Trophoblast cell (in vitro differentiated cells and primary cell): Measurements from ENCODE around the gene A4GNT. TPM values are rescaled to one million over a fixed set of nuclear protein-coding genes. Genes with fewer than 3 reads are reported as not detected.

Experiments
- DNase-seq, 2 donors: peaks; one replicate each; pipeline ENCODE4 v3.0.0-alpha.2; 2016
- H2AFZ ChIP-seq: 2 replicates; pipeline ENCODE4 v1.6.1; 2013; ENCODE audit warnings: low read length, moderate library complexity, mild to moderate bottlenecking; ENCODE audit not compliant: insufficient read depth, poor library complexity
- H2AK5ac ChIP-seq: 2 replicates; pipeline ENCODE4 v1.6.1; 2013; ENCODE audit warnings: mild to moderate bottlenecking, low read length
- H2BK120ac ChIP-seq: 2 replicates; pipeline ENCODE4 v1.6.1; 2013; ENCODE audit warnings: low read length, mild to moderate bottlenecking, moderate library complexity; ENCODE audit not compliant: insufficient read depth, poor library complexity
- H2BK12ac ChIP-seq: 2 replicates; pipeline ENCODE4 v1.6.1; 2013; ENCODE audit warnings: mild to moderate bottlenecking, low read length, moderate library complexity
- H2BK5ac ChIP-seq: 2 replicates; pipeline ENCODE4 v1.6.1; 2013; ENCODE audit warnings: low read length, low read depth, moderate library complexity, mild to moderate bottlenecking; ENCODE audit not compliant: poor library complexity
- H3K14ac ChIP-seq: 2 replicates; pipeline ENCODE4 v1.6.1; 2013; ENCODE audit warnings: mild to moderate bottlenecking, low read length
- H3K18ac ChIP-seq: 2 replicates; pipeline ENCODE4 v1.6.1; 2013; ENCODE audit warnings: mild to moderate bottlenecking, low read length
- H3K23ac ChIP-seq: 2 replicates; pipeline ENCODE4 v1.6.1; 2013; ENCODE audit warnings: low read length
- H3K27ac ChIP-seq: 2 replicates; pipeline ENCODE4 v1.5.1; 2013; ENCODE audit warnings: low read depth, mild to moderate bottlenecking, inconsistent platforms, low read length, moderate library complexity
- H3K27me3 ChIP-seq: 2 replicates; pipeline ENCODE4 v1.6.1; 2013; ENCODE audit warnings: inconsistent platforms, mild to moderate bottlenecking, low read length, moderate library complexity; ENCODE audit not compliant: insufficient read depth
- H3K36me3 ChIP-seq, 2 experiments: 1 replicate in 1 of 2; 2 replicates in 1 of 2; pipeline ENCODE4 v1.6.1; 2013; ENCODE audit warnings: low read length in 2 of 2, mild to moderate bottlenecking in 2 of 2, moderate library complexity in 1 of 2; ENCODE audit not compliant: insufficient read depth in 2 of 2, control insufficient read depth in 1 of 2
- H3K4ac ChIP-seq: 2 replicates; pipeline ENCODE4 v1.6.1; 2013; ENCODE audit warnings: low read depth, mild to moderate bottlenecking, low read length, moderate library complexity
- H3K4me1 ChIP-seq, 2 experiments: 1 replicate in 1 of 2; 2 replicates in 1 of 2; pipeline ENCODE4 v1.6.1; 2013; ENCODE audit warnings: low read length in 2 of 2, mild to moderate bottlenecking in 2 of 2, moderate library complexity in 1 of 2; ENCODE audit not compliant: insufficient read depth in 2 of 2, control insufficient read depth in 1 of 2
- H3K4me2 ChIP-seq: 2 replicates; pipeline ENCODE4 v1.6.1; 2013; ENCODE audit warnings: inconsistent platforms, mild to moderate bottlenecking, low read length, moderate library complexity
- H3K4me3 ChIP-seq: 2 replicates; pipeline ENCODE4 v1.5.1; 2013; ENCODE audit warnings: mild to moderate bottlenecking, low read depth, low read length, inconsistent platforms
- H3K79me1 ChIP-seq: one replicate; pipeline ENCODE4 v1.6.1; 2013; ENCODE audit warnings: low read length
- H3K79me2 ChIP-seq: 2 replicates; pipeline ENCODE4 v1.6.1; 2013; ENCODE audit warnings: low read length, mild to moderate bottlenecking; ENCODE audit not compliant: control insufficient read depth, insufficient read depth, poor library complexity
- H3K9ac ChIP-seq: 2 replicates; pipeline ENCODE4 v1.6.1; 2013; ENCODE audit warnings: mild to moderate bottlenecking, low read length
- H3K9me3 ChIP-seq: 2 replicates; pipeline ENCODE4 v1.6.1; 2013; ENCODE audit warnings: low read depth, mild to moderate bottlenecking, control low read depth, inconsistent platforms, low read length; ENCODE audit not compliant: insufficient read depth
- H4K12ac ChIP-seq: 2 replicates; pipeline ENCODE4 v1.6.1; 2013; ENCODE audit warnings: low read depth, mild to moderate bottlenecking, low read length, moderate library complexity
- H4K8ac ChIP-seq: 2 replicates; pipeline ENCODE4 v1.6.1; 2013; ENCODE audit warnings: low read depth, mild to moderate bottlenecking, low read length, moderate library complexity
- H4K91ac ChIP-seq: one replicate; pipeline ENCODE4 v1.6.1; 2013; ENCODE audit warnings: low read depth, mild to moderate bottlenecking, low read length, moderate library complexity
- whole genome bisulfite sequencing: extraction: QIAGEN DNeasy Blood & Tissue Kit; methylation state at CpG from one replicate; pipeline ENCODE4 v1.1.7; 2013; ENCODE audit warnings: missing lambda C conversion rate; ENCODE audit not compliant: insufficient read length, insufficient coverage; ENCODE audit errors: extremely low coverage; 5-methylcytosine and 5-hydroxymethylcytosine counted together
- polyA plus RNA-seq: library from polyadenylated mRNA; stranded (reverse); fragments of 200-250 nt; gene quantifications from 2 replicates; pipeline ENCODE4 v1.2.3, GENCODE V29; 2013

The A4GNT gene
- polyA plus RNA-seq = not detected in 2 replicates

- H3K14ac ChIP-seq = no peak within 1 kb of the TSS
- H4K8ac ChIP-seq = no peak within 1 kb of the TSS
- no peak within 1 kb of the TSS for H3K9ac ChIP-seq
- H2BK120ac ChIP-seq = no peak within 1 kb of the TSS
- no peak within 1 kb of the TSS for H2AFZ ChIP-seq
- H3K23ac ChIP-seq = no peak within 1 kb of the TSS
- H3K36me3 ChIP-seq = no peaks in the 10 kb centered on the region
- H3K4me3 ChIP-seq = no peak within 1 kb of the TSS
- H3K4me2 ChIP-seq = no peak within 1 kb of the TSS
- no peak within 1 kb of the TSS for H3K18ac ChIP-seq
- H2AK5ac ChIP-seq = no peak within 1 kb of the TSS
- no peak within 1 kb of the TSS for H3K4ac ChIP-seq
- no peaks in the 10 kb centered on the region for H3K27me3 ChIP-seq
- peaks cover 2% of the 10 kb centered on the region for H3K9me3 ChIP-seq
- H3K27ac ChIP-seq = no peak within 1 kb of the TSS
- no peaks in the 10 kb centered on the region for H3K79me1 ChIP-seq
- no peak within 1 kb of the TSS for H4K91ac ChIP-seq
- no peak within 1 kb of the TSS for H4K12ac ChIP-seq
- no peak within 1 kb of the TSS for H2BK5ac ChIP-seq
- WGBS = no CpG with 5 or more reads among the region's 1 CpG
- H3K4me1 ChIP-seq = no peaks in the 10 kb centered on the region
- no peaks in the 10 kb centered on the region for H3K79me2 ChIP-seq
- H2BK12ac ChIP-seq = no peak within 1 kb of the TSS
- no peak for DNase-seq
Measured at GRCh38 chr3:138132239-138132638, at the start of gene A4GNT. A4GNT (minus strand) TSS chr3:138132390; CDS start chr3:138131256, 1,134 bp downstream.

DNA sequence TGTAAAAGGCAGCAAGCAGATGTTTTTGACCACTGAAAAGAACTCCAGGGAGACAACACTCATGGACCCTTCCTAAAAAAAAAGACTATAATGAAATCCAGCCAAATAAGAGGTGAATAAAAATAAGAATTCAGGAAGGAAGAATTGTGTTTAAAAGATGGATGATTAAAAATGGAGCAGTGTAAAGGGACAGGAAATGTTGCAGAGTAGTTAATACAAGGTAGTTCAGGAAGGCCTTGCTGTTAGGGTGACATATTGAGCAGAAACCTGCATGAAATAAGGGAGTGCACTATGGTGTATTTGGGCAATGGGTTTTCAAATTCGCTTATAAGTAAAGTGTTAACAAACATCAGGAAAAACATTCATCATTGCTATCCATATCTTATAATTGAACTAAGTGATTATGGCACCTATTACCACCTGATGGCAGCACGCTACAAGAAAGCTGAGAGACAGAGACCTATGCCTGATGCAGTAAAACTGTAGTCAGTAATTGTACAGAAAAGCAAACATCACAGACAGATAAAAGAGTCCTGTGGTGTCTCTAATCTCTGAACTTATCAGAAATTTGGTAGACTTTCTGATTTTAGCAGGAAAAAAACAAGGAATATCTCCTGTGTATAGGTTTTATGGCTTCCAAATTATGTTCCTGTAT is 48.3 kb upstream of the A4GNT start:
- Histone ChIP-seq H3K79me1 (no peaks in the 10 kb centered on the region), H2AK5ac (no peak overlapping the region), H3K9me3 (no peaks in the 10 kb centered on the region), H3K23ac (no peak overlapping the region), H3K4ac (no peak overlapping the region), H3K14ac (no peak overlapping the region), H3K27ac (no peak overlapping the region), H3K36me3 (no peaks in the 10 kb centered on the region), H3K27me3 (no peaks in the 10 kb centered on the region), H2BK5ac (no peak overlapping the region), H2BK120ac (no peak overlapping the region), H3K79me2 (no peaks in the 10 kb centered on the region), H3K4me3 (no peak overlapping the region), H4K91ac (no peak overlapping the region), H2BK12ac (no peak overlapping the region), H3K9ac (no peak overlapping the region), H3K4me2 (no peak overlapping the region), H3K4me1 (no peaks in the 10 kb centered on the region), H3K18ac (no peak overlapping the region), H2AFZ (no peak overlapping the region), H4K8ac (no peak overlapping the region), H4K12ac (no peak overlapping the region)
- no CpG with 5 or more reads among the region's 2 CpGs for WGBS
- peak; percentile 27 to 47 for DNase-seq

- H3K23ac ChIP-seq = no peak within 1 kb of the TSS
- peak within 1 kb of the TSS; percentile 92 for H2BK5ac ChIP-seq
- peaks cover 4% of the 10 kb centered on the region for H3K79me2 ChIP-seq
- no CpG with 5 or more reads among the region's 38 CpGs for WGBS
- peaks cover 0 to 3% of the 10 kb centered on the region in 2 experiments for H3K4me1 ChIP-seq
- peak within 1 kb of the TSS; percentile 18 for H2BK120ac ChIP-seq
- H3K36me3 ChIP-seq = peaks cover 5 to 6% of the 10 kb centered on the region in 2 experiments
- peak within 1 kb of the TSS; percentile 74 for H3K4me2 ChIP-seq
- peak within 1 kb of the TSS; percentile 96 for H3K4ac ChIP-seq
- H3K4me3 ChIP-seq = peak within 1 kb of the TSS; percentile 82
- H3K9me3 ChIP-seq = no peaks in the 10 kb centered on the region
- peak within 1 kb of the TSS; percentile 73 for H3K9ac ChIP-seq
- H4K8ac ChIP-seq = peak within 1 kb of the TSS; percentile 99
- no peaks in the 10 kb centered on the region for H3K27me3 ChIP-seq
- no peak within 1 kb of the TSS for H2BK12ac ChIP-seq
- H2AK5ac ChIP-seq = no peak within 1 kb of the TSS
- peak within 1 kb of the TSS; percentile 97 for H4K12ac ChIP-seq
- peaks cover 5% of the 10 kb centered on the region for H3K79me1 ChIP-seq
- H2AFZ ChIP-seq = peak within 1 kb of the TSS; percentile 93
- peak within 1 kb of the TSS; percentile 99 for H3K14ac ChIP-seq
- peak within 1 kb of the TSS; percentile 30 for H3K27ac ChIP-seq
- DNase-seq = peak; percentile 75 to 89
- H4K91ac ChIP-seq = peak within 1 kb of the TSS; percentile 98
- peak within 1 kb of the TSS; percentile 94 for H3K18ac ChIP-seq
Measured at GRCh38 chr3:138174421-138175131, 42.4 kb upstream of the A4GNT start, which contains the start of gene DBR1. DBR1 (minus strand) TSS chr3:138174921; CDS start chr3:138174795, 126 bp downstream.

GRCh38 chr3:138173769-138174420 is 41.7 kb upstream of the A4GNT start:
- DNase-seq = peak in 1 of 2 donors; percentile 21
- peaks cover 0 to 3% of the 10 kb centered on the region in 2 experiments for H3K4me1 ChIP-seq
- no peak overlapping the region for H3K18ac ChIP-seq
- peak overlapping the region; percentile 99 for H3K14ac ChIP-seq
- no CpG with 5 or more reads among the region's 13 CpGs for WGBS
- no peak overlapping the region for H2AK5ac ChIP-seq
- H3K9me3 ChIP-seq = no peaks in the 10 kb centered on the region
- no peak overlapping the region for H2BK5ac ChIP-seq
- H4K91ac ChIP-seq = no peak overlapping the region
- no peak overlapping the region for H4K8ac ChIP-seq
- no peak overlapping the region for H3K27ac ChIP-seq
- H3K27me3 ChIP-seq = no peaks in the 10 kb centered on the region
- no peak overlapping the region for H2AFZ ChIP-seq
- no peak overlapping the region for H3K9ac ChIP-seq
- H3K23ac ChIP-seq = no peak overlapping the region
- peaks cover 8% of the 10 kb centered on the region in 2 experiments for H3K36me3 ChIP-seq
- peak overlapping the region; percentile 82 for H3K4me3 ChIP-seq
- no peak overlapping the region for H4K12ac ChIP-seq
- H2BK120ac ChIP-seq = peak overlapping the region; percentile 18
- H2BK12ac ChIP-seq = no peak overlapping the region
- peaks cover 5% of the 10 kb centered on the region for H3K79me1 ChIP-seq
- peak overlapping the region; percentile 56 for H3K4ac ChIP-seq
- peak overlapping the region; percentile 74 for H3K4me2 ChIP-seq
- H3K79me2 ChIP-seq = peaks cover 4% of the 10 kb centered on the region
